Prostate gland (tissue), 2 donors: ENCODE results near the gene ANKS3. TPM values are rescaled to one million over a fixed set of nuclear protein-coding genes. Genes with fewer than 3 reads are reported as not detected.

ENCODE experiments used
- DNase-seq: peaks from one replicate; pipeline ENCODE4 v3.0.0-alpha.2; 2019; ENCODE audit warnings: low spot score
- H3K27ac ChIP-seq, 2 donors: fragments of 200-600 bp; sonication (generic); 2 replicates each; pipeline ENCODE4 v1.5.1; 2017 to 2019
- H3K27me3 ChIP-seq: fragments of 200-600 bp; sonication (generic); replicated peaks from 2 replicates; pipeline ENCODE4 v1.5.1; 2019; ENCODE audit not compliant: insufficient read depth
- H3K36me3 ChIP-seq, 2 donors: fragments of 200-600 bp; sonication (generic); 1 replicate in 1 of 2; 2 replicates in 1 of 2; pipeline versions ENCODE4 v1.5.1 to v1.8.1; 2017 to 2019
- H3K4me1 ChIP-seq: fragments of 200-600 bp; sonication (generic); replicated peaks from 2 replicates; pipeline ENCODE4 v1.5.1; 2019
- H3K4me3 ChIP-seq, 2 donors: fragments of 200-600 bp; sonication (generic); 2 replicates each; pipeline ENCODE4 v1.5.1; 2017 to 2019
- H3K9me3 ChIP-seq: fragments of 200-600 bp; sonication (generic); 2 replicates; pipeline ENCODE4 v1.5.1; 2017
- POLR2A ChIP-seq: fragments of 450-650 bp; IDR thresholded peaks from one replicate; pipeline ENCODE4 v1.6.1; 2016; ENCODE audit warnings: antibody characterized with exemption, mild to moderate bottlenecking
- POLR2AphosphoS5 ChIP-seq: sonication (generic); formaldehyde crosslinking; IDR thresholded peaks from one replicate; pipeline ENCODE4 v1.6.1; 2017; ENCODE audit warnings: antibody characterized with exemption
- WGBS: methylation state at CpG from one replicate; pipeline ENCODE4 v1.1.5; 2018; 5-methylcytosine and 5-hydroxymethylcytosine counted together
- intact Hi-C: fragments of 100-400 bp; cut with DNase I; formaldehyde crosslinking; loops from one replicate; pipeline ENCODE4 v1.14.2; 2022
- total RNA-seq, 2 donors: library from RNA; depleted of rRNA; stranded (reverse); fragments of >200 nt; gene quantifications; one replicate each; pipeline ENCODE4 v1.1.0, GENCODE V29; 2016
- TF ChIP-seq, protein P1 (sequence below), 4 experiments: fragments of 200-600 bp in 2 of 4; fragments of 450-650 bp in 2 of 4; sonication (generic) in 2 of 4; IDR thresholded peaks; 1 replicate in 3 of 4; 2 replicates in 1 of 4; pipeline ENCODE4 v1.5.1; 2016 to 2019; ENCODE audit warnings: antibody characterized with exemption in 4 of 4, mild to moderate bottlenecking in 2 of 4, moderate library complexity in 2 of 4

Gene ANKS3
- total RNA-seq, 2 donors from 2014 or later: 19.1 to 42.9 TPM

DNA sequence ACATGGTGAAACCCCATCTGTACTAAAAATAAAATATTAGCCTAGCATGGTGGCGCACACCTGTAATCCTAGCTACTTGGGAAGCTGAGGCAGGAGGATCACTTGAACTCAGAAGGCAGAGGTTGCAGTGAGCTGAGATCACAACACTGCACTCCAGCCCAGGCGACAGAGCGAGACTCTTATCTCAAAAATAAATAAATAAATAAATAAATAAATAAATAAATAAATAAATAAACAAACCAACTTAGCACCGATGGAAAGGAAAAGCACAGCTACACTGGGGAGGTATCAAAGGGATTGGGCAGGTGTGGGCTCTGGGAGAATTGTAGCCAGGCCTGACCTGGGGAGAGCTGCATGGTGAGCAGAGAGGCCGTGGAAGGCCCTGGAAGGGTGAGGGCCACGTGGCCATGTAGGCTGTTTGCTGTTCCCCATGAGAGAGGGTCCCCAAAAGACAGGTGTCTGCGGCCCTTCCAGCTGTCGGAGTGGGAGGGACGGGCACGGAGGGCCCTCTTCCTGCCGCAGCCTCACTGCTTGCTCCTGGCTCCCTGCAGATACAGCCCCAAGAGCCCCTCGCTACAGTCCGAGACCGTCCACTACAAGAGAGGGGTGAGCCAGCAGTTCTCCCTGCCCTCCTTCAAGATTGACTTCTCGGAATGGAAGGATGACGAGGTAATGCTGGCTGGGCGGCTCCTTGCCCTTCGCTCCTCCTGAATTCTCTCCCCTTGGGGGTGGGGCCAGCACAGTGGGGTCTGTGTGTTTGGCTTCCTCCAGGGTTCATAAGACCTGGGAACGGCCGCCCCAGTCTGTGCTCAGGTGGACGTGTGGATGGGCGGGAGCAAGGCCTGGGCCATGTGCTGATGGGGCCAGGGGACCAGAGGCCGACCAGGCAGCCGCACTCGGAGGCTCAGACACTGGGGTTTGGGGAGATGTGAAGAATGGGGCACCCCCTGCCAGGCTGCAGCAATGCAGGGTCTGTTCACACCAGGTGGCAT, 77.1 kb downstream of the ANKS3 start:
- Histone ChIP-seq H3K36me3 (peaks cover 6 to 9% of the 10 kb centered on the region in 2 donors), H3K4me1 (peaks cover 2% of the 10 kb centered on the region)
- TF ChIP-seq, protein P1, sequence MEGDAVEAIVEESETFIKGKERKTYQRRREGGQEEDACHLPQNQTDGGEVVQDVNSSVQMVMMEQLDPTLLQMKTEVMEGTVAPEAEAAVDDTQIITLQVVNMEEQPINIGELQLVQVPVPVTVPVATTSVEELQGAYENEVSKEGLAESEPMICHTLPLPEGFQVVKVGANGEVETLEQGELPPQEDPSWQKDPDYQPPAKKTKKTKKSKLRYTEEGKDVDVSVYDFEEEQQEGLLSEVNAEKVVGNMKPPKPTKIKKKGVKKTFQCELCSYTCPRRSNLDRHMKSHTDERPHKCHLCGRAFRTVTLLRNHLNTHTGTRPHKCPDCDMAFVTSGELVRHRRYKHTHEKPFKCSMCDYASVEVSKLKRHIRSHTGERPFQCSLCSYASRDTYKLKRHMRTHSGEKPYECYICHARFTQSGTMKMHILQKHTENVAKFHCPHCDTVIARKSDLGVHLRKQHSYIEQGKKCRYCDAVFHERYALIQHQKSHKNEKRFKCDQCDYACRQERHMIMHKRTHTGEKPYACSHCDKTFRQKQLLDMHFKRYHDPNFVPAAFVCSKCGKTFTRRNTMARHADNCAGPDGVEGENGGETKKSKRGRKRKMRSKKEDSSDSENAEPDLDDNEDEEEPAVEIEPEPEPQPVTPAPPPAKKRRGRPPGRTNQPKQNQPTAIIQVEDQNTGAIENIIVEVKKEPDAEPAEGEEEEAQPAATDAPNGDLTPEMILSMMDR (IDR thresholded peaks at IDR 0.05): no peak
- TF ChIP-seq POLR2A (no peak), POLR2AphosphoS5 (no peak)

DNA sequence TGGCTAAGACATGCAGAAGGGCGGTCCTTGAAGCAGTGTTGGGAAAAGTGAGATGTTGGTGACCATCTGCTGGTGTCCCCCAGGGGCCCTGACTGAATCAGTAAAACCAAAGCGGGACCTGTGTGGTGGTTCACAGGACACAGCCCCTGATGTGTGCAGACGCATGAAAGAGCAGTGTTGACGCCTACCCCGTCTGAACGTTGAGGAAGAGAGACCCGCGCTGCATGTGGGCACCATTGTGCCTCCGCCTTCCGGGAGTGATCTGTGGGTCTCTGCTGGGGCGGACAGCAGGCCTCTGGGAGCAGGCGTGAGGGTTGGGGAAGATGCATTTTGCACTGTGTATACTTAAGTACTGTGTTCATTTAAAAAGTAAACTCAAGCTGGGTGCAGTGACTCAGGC, 77.8 kb downstream of the ANKS3 start:
- H3K4me1 ChIP-seq: peaks cover 2% of the 10 kb centered on the region
- intact Hi-C loops: no loop called here
- 98% methylated on average over 12 of the region's 12 CpGs for WGBS
- TF ChIP-seq POLR2A: no peak
- TF ChIP-seq POLR2AphosphoS5: no peak
- TF ChIP-seq, protein P1 (IDR thresholded peaks at IDR 0.05): no peak
- H3K27me3 ChIP-seq: no peaks in the 10 kb centered on the region
- H3K9me3 ChIP-seq: no peaks in the 10 kb centered on the region
- no peak for DNase-seq
- no peak overlapping the region for H3K27ac ChIP-seq
- no peak overlapping the region for H3K4me3 ChIP-seq
- peaks cover 6 to 12% of the 10 kb centered on the region in 2 donors for H3K36me3 ChIP-seq

More for the DNA sequence above, 77.1 kb downstream of the ANKS3 start:
- no peaks in the 10 kb centered on the region for H3K9me3 ChIP-seq
- WGBS: 92% methylated on average over 25 of the region's 25 CpGs
- no peak for DNase-seq
- H3K27me3 ChIP-seq: no peaks in the 10 kb centered on the region
- intact Hi-C loops: no loop called here
- no peak overlapping the region for H3K4me3 ChIP-seq
- H3K27ac ChIP-seq: no peak overlapping the region

GRCh38 chr16:4655801-4656200, 78.3 kb downstream of the ANKS3 start:
- intact Hi-C loops: no loop called here

DNA sequence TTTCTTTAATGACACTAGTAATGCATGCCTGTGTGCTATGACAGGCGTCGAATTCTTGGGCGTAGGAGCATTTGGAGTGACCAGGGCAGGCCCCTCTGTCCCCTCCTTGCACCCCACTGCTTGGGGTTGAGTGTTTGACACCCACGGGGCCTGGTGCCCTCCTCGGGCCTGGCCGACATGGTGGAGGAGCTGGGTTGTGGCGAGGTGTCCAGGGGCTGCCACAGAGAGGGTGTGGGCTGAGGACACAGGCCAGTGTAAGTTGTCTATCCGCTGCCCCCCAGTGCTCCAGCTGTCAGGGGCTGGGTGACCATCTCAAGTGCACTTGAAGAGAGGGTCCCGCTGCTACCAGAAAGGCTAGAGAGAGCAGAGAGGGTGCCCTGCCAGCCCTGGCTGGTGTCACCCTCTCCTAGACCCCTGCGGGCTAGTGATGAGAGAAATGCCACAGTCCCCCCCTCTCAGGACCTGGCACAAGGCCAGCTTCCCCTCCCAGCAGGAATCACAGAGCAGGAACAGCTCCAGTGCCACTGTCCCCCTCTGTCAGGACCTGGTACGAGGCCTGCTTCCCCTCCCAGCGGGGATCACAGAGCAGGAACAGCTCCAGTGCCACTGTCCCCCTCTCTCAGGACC, 79.0 kb downstream of the ANKS3 start:
- no peak for DNase-seq
- intact Hi-C loops: no loop called here
- H3K27me3 ChIP-seq: no peaks in the 10 kb centered on the region
- H3K27ac ChIP-seq: no peak overlapping the region
- WGBS: 88% methylated on average over 10 of the region's 12 CpGs
- H3K9me3 ChIP-seq: no peaks in the 10 kb centered on the region
- no peak for TF ChIP-seq POLR2A
- TF ChIP-seq, protein P1 (IDR thresholded peaks at IDR 0.05): no peak
- no peak for TF ChIP-seq POLR2AphosphoS5
- H3K4me3 ChIP-seq: no peak overlapping the region
- H3K36me3 ChIP-seq: peaks cover 6 to 14% of the 10 kb centered on the region in 2 donors
- H3K4me1 ChIP-seq: peaks cover 2% of the 10 kb centered on the region

More at GRCh38 chr16:4655801-4656200, 78.3 kb downstream of the ANKS3 start:
- 95% methylated on average over 4 of the region's 6 CpGs for whole genome bisulfite sequencing
- no peak for TF ChIP-seq POLR2A
- no peak for TF ChIP-seq POLR2AphosphoS5
- TF ChIP-seq, protein P1 (IDR thresholded peaks at IDR 0.05): no peak
- H3K4me3 ChIP-seq: no peak overlapping the region
- H3K9me3 ChIP-seq: no peaks in the 10 kb centered on the region
- H3K36me3 ChIP-seq: peaks cover 6 to 14% of the 10 kb centered on the region in 2 donors
- no peak for DNase-seq
- no peaks in the 10 kb centered on the region for H3K27me3 ChIP-seq
- H3K27ac ChIP-seq: no peak overlapping the region
- H3K4me1 ChIP-seq: peaks cover 2% of the 10 kb centered on the region
